Lower leg skin (tissue), 4 donors: Measurements from ENCODE around the gene TBC1D10A. TPM values are rescaled to one million over a fixed set of nuclear protein-coding genes. Genes with fewer than 3 reads are reported as not detected.

ENCODE experiments used
- DNase-seq, 2 donors: peaks; one replicate each; pipeline ENCODE4 v3.0.0-alpha.2; 2019; ENCODE audit warnings: low spot score in 2 of 2
- H3K4me3 ChIP-seq: fragments of 200-600 bp; sonication (generic); 2 replicates; pipeline ENCODE4 v1.5.1; 2017; ENCODE audit warnings: mild to moderate bottlenecking, low read depth; ENCODE audit not compliant: poor library complexity, severe bottlenecking
- CTCF ChIP-seq, 3 donors: fragments of 450-650 bp; IDR thresholded peaks; one replicate each; pipeline ENCODE4 v1.5.1; 2016; ENCODE audit warnings: antibody characterized with exemption in 3 of 3, mild to moderate bottlenecking in 3 of 3, moderate library complexity in 2 of 3
- POLR2A ChIP-seq, 2 donors: fragments of 450-650 bp; IDR thresholded peaks; one replicate each; pipeline ENCODE4 v1.6.1; 2016 to 2017; ENCODE audit warnings: antibody characterized with exemption in 2 of 2, mild to moderate bottlenecking in 1 of 2, moderate library complexity in 1 of 2
- WGBS, 2 donors: methylation state at CpG; one replicate each; pipeline ENCODE4 v1.1.5; 2018; 5-methylcytosine and 5-hydroxymethylcytosine counted together
- intact Hi-C: fragments of 100-400 bp; cut with DNase I; formaldehyde crosslinking; loops from one replicate; pipeline ENCODE4 v1.15.0; 2023; ENCODE audit warnings: low total_unique reads
- total RNA-seq, 4 donors: library from RNA; depleted of rRNA; stranded (reverse); fragments of >200 nt; gene quantifications; one replicate each; pipeline ENCODE4 v1.1.0, GENCODE V29; 2016

TBC1D10A gene
- total RNA-seq, 4 donors from 2014 or later = 64.8 to 80.1 (median 74.2) TPM

GRCh38 chr22:30251711-30252110, 75.0 kb downstream of the TBC1D10A start:
- H3K4me3 ChIP-seq = no peak overlapping the region
- 59 to 67% methylated on average over 10 of the region's 10 CpGs for WGBS, 2 donors
- no peak for TF ChIP-seq POLR2A (IDR thresholded peaks at IDR 0.05)
- TF ChIP-seq CTCF (IDR thresholded peaks at IDR 0.05) = no peak
- peak in 1 of 2 donors; percentile 81 for DNase-seq
- intact Hi-C loops = no loop called here

GRCh38 chr22:30250661-30251267, 76.0 kb downstream of the TBC1D10A start:
- no peak for TF ChIP-seq CTCF (IDR thresholded peaks at IDR 0.05)
- TF ChIP-seq POLR2A (IDR thresholded peaks at IDR 0.05) = no peak
- H3K4me3 ChIP-seq = no peak overlapping the region
- intact Hi-C loops = no loop called here
- WGBS, 2 donors = 55% methylated on average over 9 of the region's 12 CpGs
- DNase-seq = peak in 1 of 2 donors; percentile 85

GRCh38 chr22:30250039-30250565, 76.6 kb downstream of the TBC1D10A start:
- TF ChIP-seq CTCF (IDR thresholded peaks at IDR 0.05) (no peak), POLR2A (IDR thresholded peaks at IDR 0.05) (no peak)
- 86 to 98% methylated on average over 3 of the region's 3 CpGs for WGBS, 2 donors
- DNase-seq = peak in 1 of 2 donors; percentile 82
- intact Hi-C loops = no loop called here
- H3K4me3 ChIP-seq = no peak overlapping the region

GRCh38 chr22:30249049-30250038, 77.4 kb downstream of the TBC1D10A start:
- 53 to 78% methylated on average over 18 to 27 of the region's 27 CpGs for WGBS, 2 donors
- intact Hi-C loops = no loop called here
- TF ChIP-seq CTCF (IDR thresholded peaks at IDR 0.05) = no peak
- TF ChIP-seq POLR2A (IDR thresholded peaks at IDR 0.05) = no peak
- H3K4me3 ChIP-seq = no peak overlapping the region
- peak in 1 of 2 donors; percentile 92 for DNase-seq

GRCh38 chr22:30248484-30248883, 78.3 kb downstream of the TBC1D10A start:
- TF ChIP-seq POLR2A (IDR thresholded peaks at IDR 0.05) = no peak
- TF ChIP-seq CTCF (IDR thresholded peaks at IDR 0.05) = no peak

More at GRCh38 chr22:30248484-30248883, 78.3 kb downstream of the TBC1D10A start:
- intact Hi-C loops = no loop called here
- peak in 1 of 2 donors; percentile 74 for DNase-seq
- H3K4me3 ChIP-seq = no peak overlapping the region
- 84 to 87% methylated on average over 6 of the region's 6 CpGs for WGBS, 2 donors
